Smooth muscle cell (in vitro differentiated cells): ENCODE results near the gene STX1B. TPM values are rescaled to one million over a fixed set of nuclear protein-coding genes. Genes with fewer than 3 reads are reported as not detected.

Experiments used
- DNase-seq: peaks from one replicate; lab custom pipeline; 2025; ENCODE audit not compliant: unreplicated experiment; lab: John Stamatoyannopoulos, UW
- H2AFZ ChIP-seq: fragments of 200-600 bp; sonication (generic); 2 replicates; pipeline ENCODE4 v1.6.0; 2016; ENCODE audit warnings: antibody characterized with exemption, low read depth, mild to moderate bottlenecking
- H3F3A ChIP-seq: fragments of 200-600 bp; sonication (generic); 2 replicates; pipeline ENCODE4 v1.6.0; 2017; ENCODE audit warnings: antibody characterized with exemption, low read depth
- H3K27ac ChIP-seq: fragments of 200-600 bp; sonication (generic); 2 replicates; pipeline ENCODE4 v1.5.1; 2016; ENCODE audit warnings: low read depth, mild to moderate bottlenecking
- H3K27me3 ChIP-seq: fragments of 200-600 bp; sonication (generic); 2 replicates; pipeline ENCODE4 v1.6.1; 2016; ENCODE audit warnings: low read depth, mild to moderate bottlenecking
- H3K36me3 ChIP-seq: fragments of 200-600 bp; sonication (generic); 2 replicates; pipeline ENCODE4 v1.5.1; 2016; ENCODE audit warnings: low read depth
- H3K4me1 ChIP-seq: fragments of 200-600 bp; sonication (generic); 2 replicates; pipeline ENCODE4 v1.5.1; 2016; ENCODE audit warnings: low read depth
- H3K4me2 ChIP-seq: fragments of 200-600 bp; sonication (generic); 2 replicates; pipeline ENCODE4 v1.6.0; 2016; ENCODE audit warnings: mild to moderate bottlenecking
- H3K4me3 ChIP-seq: fragments of 200-600 bp; sonication (generic); 2 replicates; pipeline ENCODE4 v1.5.1; 2016; ENCODE audit warnings: mild to moderate bottlenecking
- H3K79me2 ChIP-seq: fragments of 200-600 bp; sonication (generic); 2 replicates; pipeline ENCODE4 v1.6.0; 2016; ENCODE audit warnings: low read depth, mild to moderate bottlenecking
- H3K9ac ChIP-seq: fragments of 200-600 bp; sonication (generic); 2 replicates; pipeline ENCODE4 v1.6.0; 2016; ENCODE audit warnings: low read depth
- H3K9me3 ChIP-seq: fragments of 200-600 bp; sonication (generic); replicated peaks from 2 replicates; pipeline ENCODE4 v1.5.1; 2016; ENCODE audit warnings: low read depth
- H4K20me1 ChIP-seq: fragments of 200-600 bp; sonication (generic); 2 replicates; pipeline ENCODE4 v1.6.0; 2016; ENCODE audit warnings: low read depth
- CTCF ChIP-seq: fragments of 200-600 bp; sonication (generic); IDR thresholded peaks from 2 replicates; pipeline ENCODE4 v1.5.1; 2017; ENCODE audit warnings: borderline replicate concordance, mild to moderate bottlenecking, antibody characterized with exemption; ENCODE audit not compliant: insufficient read depth, poor library complexity, severe bottlenecking
- WGBS: methylation state at CpG from one replicate; pipeline ENCODE4 v1.1.7; 2016; ENCODE audit warnings: low lambda C conversion rate; 5-methylcytosine and 5-hydroxymethylcytosine counted together
- polyA plus RNA-seq: library from polyadenylated mRNA; unstranded; fragments of >200 nt; fragmentation: Nextera tagmentation; extraction: Ambion mirVana; gene quantifications from 2 replicates; pipeline ENCODE4 v1.2.1, GENCODE V29; 2016
- total RNA-seq: library from RNA; depleted of rRNA; stranded (reverse); fragments of >200 nt; gene quantifications from 2 replicates; pipeline ENCODE4 v1.2.3, GENCODE V29; 2014

The STX1B gene
- total and polyA plus RNA-seq, 2 experiments from 2014 or later: 0.72 to 1.0 TPM

GRCh38 chr16:31038993-31039392 lies 28.6 kb upstream of the STX1B start:
- TF ChIP-seq CTCF: no peak

GRCh38 chr16:31036691-31037090 lies 26.3 kb upstream of the STX1B start:
- Histone ChIP-seq H4K20me1 (peaks cover 11% of the 10 kb centered on the region), H3K4me3 (no peak overlapping the region), H3K27ac (no peak overlapping the region), H3F3A (no peaks in the 10 kb centered on the region), H3K36me3 (no peaks in the 10 kb centered on the region), H3K9ac (no peak overlapping the region), H3K4me2 (no peak overlapping the region), H2AFZ (no peak overlapping the region), H3K27me3 (no peaks in the 10 kb centered on the region), H3K79me2 (peaks cover 13% of the 10 kb centered on the region), H3K4me1 (no peaks in the 10 kb centered on the region), H3K9me3 (no peaks in the 10 kb centered on the region)
- no peak for DNase-seq
- no peak for TF ChIP-seq CTCF
- 77% methylated on average over 2 of the region's 2 CpGs for WGBS

More at GRCh38 chr16:31038993-31039392, 28.6 kb upstream of the STX1B start:
- H3K9me3 ChIP-seq: no peaks in the 10 kb centered on the region
- no peaks in the 10 kb centered on the region for H3K36me3 ChIP-seq
- WGBS: 98% methylated on average over 2 of the region's 2 CpGs
- H3F3A ChIP-seq: no peaks in the 10 kb centered on the region
- H3K79me2 ChIP-seq: peaks cover 13% of the 10 kb centered on the region
- H3K27me3 ChIP-seq: no peaks in the 10 kb centered on the region
- no peaks in the 10 kb centered on the region for H3K4me1 ChIP-seq
- H3K9ac ChIP-seq: no peak overlapping the region
- no peak overlapping the region for H3K4me3 ChIP-seq
- no peak for DNase-seq
- no peak overlapping the region for H2AFZ ChIP-seq
- H4K20me1 ChIP-seq: peaks cover 11% of the 10 kb centered on the region
- H3K4me2 ChIP-seq: no peak overlapping the region
- no peak overlapping the region for H3K27ac ChIP-seq

- H3K36me3 ChIP-seq: no peaks in the 10 kb centered on the region
- peak overlapping the region; percentile 76 for H2AFZ ChIP-seq
- no peak for TF ChIP-seq CTCF
- no peaks in the 10 kb centered on the region for H3K9me3 ChIP-seq
- WGBS: 1% methylated on average over 43 of the region's 47 CpGs
- peaks cover 13% of the 10 kb centered on the region for H3K79me2 ChIP-seq
- DNase-seq: peak; percentile 49
- peaks cover 11% of the 10 kb centered on the region for H4K20me1 ChIP-seq
- no peaks in the 10 kb centered on the region for H3K27me3 ChIP-seq
- H3K27ac ChIP-seq: peak overlapping the region; percentile 96
- H3K4me1 ChIP-seq: no peaks in the 10 kb centered on the region
- no peaks in the 10 kb centered on the region for H3F3A ChIP-seq
- peak overlapping the region; percentile 95 for H3K4me3 ChIP-seq
- peak overlapping the region; percentile 92 for H3K4me2 ChIP-seq
- peak overlapping the region; percentile 94 for H3K9ac ChIP-seq
Observed at GRCh38 chr16:31033709-31034492, 23.5 kb upstream of the STX1B start.
